CD8-positive, alpha-beta memory T cell (primary cell): ENCODE data around the gene FBLN5. TPM values are rescaled to one million over a fixed set of nuclear protein-coding genes. Genes with fewer than 3 reads are reported as not detected.

ENCODE experiments used
- CTCF ChIA-PET: fragments of 350-600 bp; sonication (Branson Sonifier 250); formaldehyde crosslinking; loops from one replicate; lab custom pipeline; 2021; ENCODE audit warnings: antibody characterized with exemption; lab: Charles Lee
- POLR2A ChIA-PET: fragments of 350-600 bp; sonication (Branson Sonifier 250); formaldehyde crosslinking; loops from one replicate; lab custom pipeline; 2021; ENCODE audit warnings: antibody characterized with exemption; lab: Charles Lee
- DNase-seq, 5 donors: peaks; one replicate each; pipeline versions ENCODE4 v3.0.0 to v3.0.0-alpha.2; 2020 to 2022; ENCODE audit warnings: mixed read lengths in 1 of 5
- H3K27ac ChIP-seq: one replicate; pipeline ENCODE4 v1.7.0; 2013; ENCODE audit warnings: low read depth, mild to moderate bottlenecking, low read length, moderate library complexity
- H3K27me3 ChIP-seq: 2 replicates; pipeline ENCODE4 v1.7.0; 2013; ENCODE audit warnings: low read length, mild to moderate bottlenecking; ENCODE audit not compliant: insufficient read depth, poor library complexity, severe bottlenecking
- H3K36me3 ChIP-seq: 2 replicates; pipeline ENCODE4 v1.7.0; 2013; ENCODE audit warnings: mild to moderate bottlenecking, low read length, moderate library complexity; ENCODE audit not compliant: insufficient read depth
- H3K4me1 ChIP-seq: 2 replicates; pipeline ENCODE4 v1.7.0; 2013; ENCODE audit warnings: mild to moderate bottlenecking, low read length, moderate library complexity; ENCODE audit not compliant: insufficient read depth
- H3K4me3 ChIP-seq: 2 replicates; pipeline ENCODE4 v1.7.0; 2013; ENCODE audit warnings: mild to moderate bottlenecking, low read length
- H3K9me3 ChIP-seq: 2 replicates; pipeline ENCODE4 v1.7.0; 2013; ENCODE audit warnings: mild to moderate bottlenecking, low read length
- H3K27ac Mint-ChIP-seq, 8 donors: one replicate each; pipeline ENCODE4 v1.8.0; 2020 to 2021; ENCODE audit warnings: mixed read lengths in 8 of 8, mild to moderate bottlenecking in 6 of 8, inconsistent platforms in 3 of 8, moderate library complexity in 3 of 8
- H3K27me3 Mint-ChIP-seq, 2 donors: one replicate each; pipeline ENCODE4 v1.8.0; 2020 to 2021; ENCODE audit warnings: mixed read lengths in 2 of 2, mild to moderate bottlenecking in 1 of 2, moderate library complexity in 1 of 2
- H3K36me3 Mint-ChIP-seq, 3 donors: one replicate each; pipeline ENCODE4 v1.8.0; 2020 to 2021; ENCODE audit warnings: mixed read lengths in 3 of 3, inconsistent platforms in 1 of 3, mild to moderate bottlenecking in 1 of 3
- H3K4me1 Mint-ChIP-seq, 3 donors: one replicate each; pipeline ENCODE4 v1.8.0; 2020 to 2021; ENCODE audit warnings: mixed read lengths in 3 of 3, inconsistent platforms in 1 of 3, mild to moderate bottlenecking in 1 of 3
- H3K4me3 Mint-ChIP-seq, 7 donors: one replicate each; pipeline ENCODE4 v1.8.0; 2020 to 2021; ENCODE audit warnings: mixed read lengths in 7 of 7, mild to moderate bottlenecking in 6 of 7, moderate library complexity in 4 of 7, inconsistent platforms in 2 of 7
- H3K9me3 Mint-ChIP-seq, 5 donors: one replicate each; pipeline ENCODE4 v1.8.0; 2020 to 2022; ENCODE audit warnings: mixed read lengths in 5 of 5, mild to moderate bottlenecking in 3 of 5, moderate library complexity in 2 of 5, inconsistent platforms in 1 of 5
- polyA plus RNA-seq: library from polyadenylated mRNA; unstranded; fragments of 300-500 nt; fragmentation: Illumina TruSeq; gene quantifications from one replicate; pipeline ENCODE4 v1.2.3, GENCODE V29; 2021
- total RNA-seq, 2 experiments: library from RNA; stranded (reverse); gene quantifications; one replicate each; pipeline ENCODE4 v1.2.3, GENCODE V29; 2021

FBLN5 gene
- total and polyA plus RNA-seq, 3 experiments from 2014 or later: 0.82 to 12.1 (median 0.96) TPM

GRCh38 chr14:91957876-91958313, 10.4 kb upstream of the FBLN5 start:
- no peaks in the 10 kb centered on the region for H3K4me1 Mint-ChIP-seq
- H3K27ac Mint-ChIP-seq: no peak overlapping the region
- Histone ChIP-seq H3K9me3 (no peaks in the 10 kb centered on the region), H3K4me1 (no peaks in the 10 kb centered on the region), H3K27me3 (no peaks in the 10 kb centered on the region), H3K36me3 (no peaks in the 10 kb centered on the region), H3K27ac (no peak overlapping the region), H3K4me3 (no peak overlapping the region)
- peaks cover 0 to 2% (median 0%) of the 10 kb centered on the region in 3 donors for H3K36me3 Mint-ChIP-seq
- POLR2A ChIA-PET: interaction anchor here (0.6 kb wide), 1 partner anchor 241 kb away, joined by 4 read pairs; no protein-coding TSS in a partner anchor
- DNase-seq: no peak
- CTCF ChIA-PET: interaction anchor here (1.6 kb wide), 1 partner anchor 12 kb away, joined by 3 read pairs; no protein-coding TSS in a partner anchor
- peaks cover 2 to 20% of the 10 kb centered on the region in 2 donors for H3K27me3 Mint-ChIP-seq
- no peak overlapping the region for H3K4me3 Mint-ChIP-seq
- no peaks in the 10 kb centered on the region for H3K9me3 Mint-ChIP-seq

- H3K9me3 Mint-ChIP-seq: no peaks in the 10 kb centered on the region
- ChIA-PET POLR2A (no interaction called here), CTCF (interaction anchor here (1.6 kb wide), 1 partner anchor 10 kb away, joined by 3 read pairs; no protein-coding TSS in a partner anchor)
Measured at GRCh38 chr14:91956616-91957015, 9.1 kb upstream of the FBLN5 start.

GRCh38 chr14:91955168-91955567, 7.7 kb upstream of the FBLN5 start:
- Histone ChIP-seq H3K27me3 (no peaks in the 10 kb centered on the region), H3K4me1 (no peaks in the 10 kb centered on the region), H3K27ac (no peak overlapping the region), H3K4me3 (no peak overlapping the region), H3K9me3 (no peaks in the 10 kb centered on the region), H3K36me3 (no peaks in the 10 kb centered on the region)
- Mint-ChIP-seq H3K27ac (no peak overlapping the region), H3K36me3 (peaks cover 0 to 2% (median 0%) of the 10 kb centered on the region in 3 donors), H3K4me1 (no peaks in the 10 kb centered on the region), H3K27me3 (peaks cover 2 to 23% of the 10 kb centered on the region in 2 donors), H3K4me3 (no peak overlapping the region), H3K9me3 (no peaks in the 10 kb centered on the region)
- no peak for DNase-seq
- POLR2A ChIA-PET: no interaction called here
- CTCF ChIA-PET: no interaction called here

More at GRCh38 chr14:91956616-91957015, 9.1 kb upstream of the FBLN5 start:
- H3K36me3 Mint-ChIP-seq: peaks cover 0 to 2% (median 0%) of the 10 kb centered on the region in 3 donors
- H3K4me1 Mint-ChIP-seq: no peaks in the 10 kb centered on the region
- H3K4me3 Mint-ChIP-seq: no peak overlapping the region
- H3K27me3 Mint-ChIP-seq: peaks cover 2 to 23% of the 10 kb centered on the region in 2 donors
- H3K27ac ChIP-seq: no peak overlapping the region
- DNase-seq: no peak
- no peak overlapping the region for H3K4me3 ChIP-seq
- H3K4me1 ChIP-seq: no peaks in the 10 kb centered on the region
- H3K27me3 ChIP-seq: no peaks in the 10 kb centered on the region
- H3K9me3 ChIP-seq: no peaks in the 10 kb centered on the region
- H3K36me3 ChIP-seq: no peaks in the 10 kb centered on the region
- no peak overlapping the region for H3K27ac Mint-ChIP-seq

GRCh38 chr14:91953170-91953985, 5.9 kb upstream of the FBLN5 start:
- no peak for DNase-seq
- Histone ChIP-seq H3K27me3 (no peaks in the 10 kb centered on the region), H3K27ac (no peak overlapping the region), H3K9me3 (no peaks in the 10 kb centered on the region), H3K36me3 (no peaks in the 10 kb centered on the region), H3K4me3 (no peak overlapping the region), H3K4me1 (no peaks in the 10 kb centered on the region)
- Mint-ChIP-seq H3K27me3 (peaks cover 2 to 23% of the 10 kb centered on the region in 2 donors), H3K36me3 (peaks cover 0 to 2% (median 0%) of the 10 kb centered on the region in 3 donors), H3K27ac (no peak overlapping the region), H3K4me1 (peaks cover 0 to under 1% (median under 1%) of the 10 kb centered on the region in 3 donors), H3K4me3 (no peak overlapping the region), H3K9me3 (no peaks in the 10 kb centered on the region)
- POLR2A ChIA-PET: no interaction called here
- CTCF ChIA-PET: no interaction called here

- no peaks in the 10 kb centered on the region for H3K9me3 ChIP-seq
- H3K27me3 ChIP-seq: peaks cover 9% of the 10 kb centered on the region
- peak in 1 of 5 donors; percentile 5 for DNase-seq
- no peaks in the 10 kb centered on the region for H3K36me3 Mint-ChIP-seq
- H3K27ac Mint-ChIP-seq: peak overlapping the region in 4 of 8 donors; percentile 17 to 81 (median 64)
- peak overlapping the region; percentile 69 to 91 (median 89) for H3K4me3 Mint-ChIP-seq
- POLR2A ChIA-PET: interaction anchor here (0.5 kb wide), 1 partner anchor 97 kb away, joined by 7 read pairs; no protein-coding TSS in a partner anchor
- no peaks in the 10 kb centered on the region for H3K36me3 ChIP-seq
- peaks cover 0 to 1% (median 0%) of the 10 kb centered on the region in 5 donors for H3K9me3 Mint-ChIP-seq
- peaks cover 11 to 20% (median 13%) of the 10 kb centered on the region in 3 donors for H3K4me1 Mint-ChIP-seq
- H3K27ac ChIP-seq: no peak overlapping the region
- H3K4me3 ChIP-seq: peak overlapping the region; percentile 49
- peaks cover 27 to 34% of the 10 kb centered on the region in 2 donors for H3K27me3 Mint-ChIP-seq
- CTCF ChIA-PET: interaction anchor here (0.5 to 1.2 kb wide), 3 partner anchors 10 to 82 kb away, joined by 3 read pairs; no protein-coding TSS in a partner anchor
- peaks cover 14% of the 10 kb centered on the region for H3K4me1 ChIP-seq
Measured at GRCh38 chr14:91946622-91947474, 646 bp downstream of the FBLN5 start.

GRCh38 chr14:91945751-91946621, 1.5 kb downstream of the FBLN5 start:
- Histone ChIP-seq H3K9me3 (no peaks in the 10 kb centered on the region), H3K4me1 (peaks cover 14% of the 10 kb centered on the region), H3K27me3 (peaks cover 9% of the 10 kb centered on the region), H3K4me3 (no peak overlapping the region), H3K27ac (no peak overlapping the region), H3K36me3 (no peaks in the 10 kb centered on the region)
- no peak for DNase-seq
- Mint-ChIP-seq H3K27ac (no peak overlapping the region), H3K27me3 (peaks cover 27 to 36% of the 10 kb centered on the region in 2 donors), H3K36me3 (no peaks in the 10 kb centered on the region), H3K4me1 (peaks cover 11 to 20% (median 13%) of the 10 kb centered on the region in 3 donors), H3K4me3 (peak overlapping the region in 5 of 7 donors; percentile 19 to 91 (median 73)), H3K9me3 (peaks cover 0 to 1% (median 0%) of the 10 kb centered on the region in 5 donors)
- ChIA-PET POLR2A (interaction anchor here (0.5 kb wide), 1 partner anchor 96 kb away, joined by 7 read pairs; no protein-coding TSS in a partner anchor), CTCF (interaction anchor here (0.9 to 1.5 kb wide), 3 partner anchors 11 to 73 kb away, joined by 3 to 4 read pairs (median 3); no protein-coding TSS in a partner anchor)

GRCh38 chr14:91942946-91943345, 4.5 kb downstream of the FBLN5 start:
- no peak overlapping the region for H3K4me3 Mint-ChIP-seq
- H3K9me3 Mint-ChIP-seq: peaks cover 0 to 1% (median 0%) of the 10 kb centered on the region in 5 donors
- Histone ChIP-seq H3K4me3 (no peak overlapping the region), H3K27me3 (peaks cover 9% of the 10 kb centered on the region), H3K4me1 (peaks cover 14% of the 10 kb centered on the region), H3K27ac (no peak overlapping the region), H3K36me3 (no peaks in the 10 kb centered on the region), H3K9me3 (no peaks in the 10 kb centered on the region)
- peaks cover 0 to 3% (median 0%) of the 10 kb centered on the region in 3 donors for H3K36me3 Mint-ChIP-seq
- no peak for DNase-seq
- peak overlapping the region in 1 of 8 donors; percentile 29 for H3K27ac Mint-ChIP-seq
- H3K27me3 Mint-ChIP-seq: peaks cover 22 to 32% of the 10 kb centered on the region in 2 donors
- POLR2A ChIA-PET: interaction anchor here (0.5 kb wide), 1 partner anchor 16 kb away, joined by 3 read pairs; no protein-coding TSS in a partner anchor
- H3K4me1 Mint-ChIP-seq: peaks cover 8 to 14% (median 8%) of the 10 kb centered on the region in 3 donors
- CTCF ChIA-PET: no interaction called here
